ENCODE measurements around the gene TMEM117.
A peak's percentile ranks its signal among the peaks of the same experiment; 100 is the strongest.
"Not testable (repeated sequence)": the region's sequence is repeated elsewhere in the genome, so short reads cannot be mapped to it uniquely, and the experiment has no call there.

Gene TMEM117

GRCh38 chr12:44223736-44224135 is 387.9 kb downstream of the TMEM117 start:
- no peak for DNase-seq (ENCODE audit: low read depth in 2 of 2)

- DNase-seq (ENCODE audit: low read depth in 2 of 2): no peak
Measured at GRCh38 chr12:44224399-44225148, 388.7 kb downstream of the TMEM117 start.

- no peak for DNase-seq (ENCODE audit: low read depth in 2 of 2)
Measured at GRCh38 chr12:44225149-44225510, 389.2 kb downstream of the TMEM117 start.

GRCh38 chr12:44227616-44228015 is 391.7 kb downstream of the TMEM117 start:
- DNase-seq (ENCODE audit: low read depth in 2 of 2): no peak

- DNase-seq (ENCODE audit: low read depth in 2 of 2): no peak
Measured at GRCh38 chr12:44229846-44230245, 394.0 kb downstream of the TMEM117 start.

- DNase-seq (ENCODE audit: low read depth in 2 of 2): no peak
Measured at GRCh38 chr12:44235674-44236073, 399.8 kb downstream of the TMEM117 start.

- no peak for DNase-seq (ENCODE audit: low read depth in 2 of 2)
Measured at GRCh38 chr12:44240186-44240585, 404.3 kb downstream of the TMEM117 start.

- no peak for DNase-seq (ENCODE audit: low read depth in 2 of 2)
Measured at GRCh38 chr12:44245932-44246331, 410.1 kb downstream of the TMEM117 start.

GRCh38 chr12:44246482-44247105 is 410.7 kb downstream of the TMEM117 start:
- peak; percentile 15 to 39 for DNase-seq (ENCODE audit: low read depth in 2 of 2)

GRCh38 chr12:44247588-44247987 is 411.7 kb downstream of the TMEM117 start:
- DNase-seq (ENCODE audit: low read depth in 2 of 2): no peak

GRCh38 chr12:44248436-44248835 is 412.6 kb downstream of the TMEM117 start:
- no peak for DNase-seq (ENCODE audit: low read depth in 2 of 2)

- not testable (repeated sequence) for DNase-seq (ENCODE audit: low read depth in 2 of 2)
Measured at GRCh38 chr12:44250440-44250839, 414.6 kb downstream of the TMEM117 start.

GRCh38 chr12:44253338-44253856 is 417.5 kb downstream of the TMEM117 start:
- DNase-seq (ENCODE audit: low read depth in 2 of 2): no peak

GRCh38 chr12:44258246-44258645 is 422.4 kb downstream of the TMEM117 start:
- DNase-seq (ENCODE audit: low read depth in 2 of 2): no peak

GRCh38 chr12:44259890-44260289 is 424.0 kb downstream of the TMEM117 start:
- DNase-seq (ENCODE audit: low read depth in 2 of 2): no peak

GRCh38 chr12:44260581-44260980 is 424.7 kb downstream of the TMEM117 start:
- no peak for DNase-seq (ENCODE audit: low read depth in 2 of 2)

GRCh38 chr12:44285321-44285960 is 449.6 kb downstream of the TMEM117 start:
- no peak for DNase-seq (ENCODE audit: low read depth in 2 of 2)

GRCh38 chr12:44286336-44286735 is 450.5 kb downstream of the TMEM117 start:
- DNase-seq (ENCODE audit: low read depth in 2 of 2): no peak

GRCh38 chr12:44286821-44287505 is 451.1 kb downstream of the TMEM117 start:
- no peak for DNase-seq (ENCODE audit: low read depth in 2 of 2)

GRCh38 chr12:44287545-44287944 is 451.7 kb downstream of the TMEM117 start:
- peak in 1 of 2 experiments; percentile 7 for DNase-seq (ENCODE audit: low read depth in 2 of 2)

GRCh38 chr12:44294649-44295048 is 458.8 kb downstream of the TMEM117 start:
- no peak for DNase-seq (ENCODE audit: low read depth in 2 of 2)

- DNase-seq (ENCODE audit: low read depth in 2 of 2): no peak
Measured at GRCh38 chr12:44295958-44296623, 460.2 kb downstream of the TMEM117 start.
